UCSD-AML1 (cell line): ENCODE data around the gene CASZ1.

Experiments
- DNase-seq: peaks from one replicate; lab custom pipeline; 2025; ENCODE audit not compliant: unreplicated experiment; lab: John Stamatoyannopoulos, UW

The CASZ1 gene

DNA sequence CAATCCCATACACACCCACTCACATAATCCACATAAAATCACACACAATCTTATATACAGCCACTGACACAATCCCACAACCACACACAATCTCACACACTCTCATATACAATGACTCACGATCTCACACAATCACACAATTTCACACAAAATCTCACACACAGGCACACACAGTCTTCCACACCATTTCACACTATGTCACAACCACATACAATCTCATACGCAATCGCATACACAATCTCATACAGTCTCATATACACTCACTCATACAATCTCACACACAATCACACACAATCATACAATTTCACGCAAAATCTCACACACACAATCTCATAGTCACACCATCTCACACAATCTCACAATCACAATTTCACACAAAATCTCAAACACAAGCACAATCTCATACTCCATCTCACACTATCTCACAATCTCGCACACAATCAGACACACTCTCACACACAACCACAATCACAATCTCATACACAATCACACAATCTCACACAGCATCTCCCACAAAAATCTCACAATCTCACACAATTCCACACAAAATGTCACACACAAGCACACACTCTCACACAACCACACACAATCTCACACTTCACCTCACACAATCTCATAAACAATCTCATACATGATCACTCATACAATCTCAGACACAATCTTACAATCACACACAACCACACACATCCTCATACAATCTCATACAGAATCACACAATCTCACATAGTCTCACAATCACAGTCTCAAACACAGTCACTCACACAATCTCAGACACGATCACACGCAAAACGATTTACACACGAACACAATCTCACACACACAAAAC lies 18.5 kb downstream of the CASZ1 start:
- DNase-seq: no peak

DNA sequence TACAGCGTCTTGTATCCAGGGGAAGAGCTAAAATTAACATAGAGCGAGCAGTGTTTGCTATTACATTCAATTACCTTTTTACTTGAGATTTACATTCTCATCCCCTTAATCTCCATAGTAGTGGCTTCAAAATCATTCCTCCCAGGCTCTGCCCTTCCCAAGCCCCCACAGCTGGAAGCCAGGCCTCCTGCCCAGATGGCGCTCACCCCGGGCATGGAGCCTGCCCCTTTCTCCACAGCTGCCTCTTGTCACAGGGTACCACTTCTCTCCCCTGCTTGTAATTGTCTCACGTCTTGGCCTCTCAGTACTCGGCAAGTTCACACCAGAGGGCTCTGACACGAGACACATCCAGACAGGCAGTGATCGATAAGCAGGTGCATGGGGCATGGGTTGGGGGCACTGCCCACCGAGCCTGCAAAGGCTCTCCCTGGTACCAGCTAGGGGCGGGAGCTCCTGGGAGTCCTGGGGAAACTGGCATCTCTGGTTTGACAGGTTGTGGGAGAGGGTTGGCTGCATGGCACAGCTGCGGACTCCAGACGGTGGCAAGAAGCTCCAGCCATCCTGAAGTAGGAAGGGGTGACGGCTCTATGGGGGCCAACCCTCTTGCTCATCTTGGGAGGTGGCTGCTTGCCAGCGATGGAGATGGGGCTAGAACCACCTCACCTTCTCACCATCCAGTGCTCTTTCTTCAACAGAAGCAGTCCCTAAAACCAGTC lies 20.1 kb downstream of the CASZ1 start:
- DNase-seq: no peak

DNA sequence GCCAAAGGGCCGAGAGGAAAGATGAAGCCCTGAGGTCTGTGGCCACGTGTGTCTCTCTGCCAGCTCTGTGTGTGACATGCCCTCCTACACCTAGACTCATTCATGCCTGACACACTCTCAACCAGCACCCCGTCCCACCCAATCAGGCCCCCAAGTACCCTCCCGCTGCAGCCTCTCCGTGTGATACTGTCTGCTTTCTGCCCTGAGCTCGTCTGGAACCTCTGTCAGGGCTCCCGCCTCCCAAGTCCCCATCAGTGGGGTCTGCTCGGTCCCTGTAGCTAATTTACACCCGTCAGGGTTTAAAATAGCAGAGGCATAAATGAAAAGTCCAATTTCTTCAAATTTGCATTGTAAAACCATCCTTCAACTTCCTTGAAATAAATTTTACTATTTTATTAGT lies 20.7 kb downstream of the CASZ1 start:
- DNase-seq: no peak

DNA sequence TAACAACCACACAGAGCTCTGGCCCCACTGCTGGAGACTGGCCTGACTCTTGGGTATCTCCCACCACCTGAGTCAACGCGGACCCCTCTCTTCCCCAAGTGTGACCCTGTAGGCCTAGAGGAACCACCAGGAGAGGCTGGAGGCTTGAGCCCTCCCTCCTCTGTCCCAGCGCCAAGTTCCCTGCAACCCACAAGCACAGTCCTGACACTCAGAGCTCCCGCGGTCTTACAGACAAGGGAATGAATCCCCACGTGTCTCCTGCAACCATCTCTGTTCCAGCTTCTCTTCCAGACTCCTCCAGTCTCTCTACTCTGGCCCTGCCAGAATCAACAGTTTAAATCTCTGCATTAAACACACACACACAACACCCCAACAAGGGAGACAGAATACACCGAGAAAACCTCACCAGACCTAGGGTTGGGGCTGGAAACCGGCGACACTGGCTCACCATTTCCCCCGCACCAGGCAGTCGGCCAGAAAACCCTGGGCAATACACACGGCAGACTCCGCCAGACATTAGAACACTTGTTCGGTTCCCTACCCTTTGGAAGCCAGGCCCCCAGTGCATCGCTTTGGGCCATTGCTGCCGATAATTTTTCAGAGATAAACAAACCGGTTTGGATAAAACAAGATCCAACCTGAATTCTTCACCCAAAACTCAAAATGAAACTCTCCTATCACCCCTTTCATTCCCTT lies 21.7 kb downstream of the CASZ1 start:
- no peak for DNase-seq

DNA sequence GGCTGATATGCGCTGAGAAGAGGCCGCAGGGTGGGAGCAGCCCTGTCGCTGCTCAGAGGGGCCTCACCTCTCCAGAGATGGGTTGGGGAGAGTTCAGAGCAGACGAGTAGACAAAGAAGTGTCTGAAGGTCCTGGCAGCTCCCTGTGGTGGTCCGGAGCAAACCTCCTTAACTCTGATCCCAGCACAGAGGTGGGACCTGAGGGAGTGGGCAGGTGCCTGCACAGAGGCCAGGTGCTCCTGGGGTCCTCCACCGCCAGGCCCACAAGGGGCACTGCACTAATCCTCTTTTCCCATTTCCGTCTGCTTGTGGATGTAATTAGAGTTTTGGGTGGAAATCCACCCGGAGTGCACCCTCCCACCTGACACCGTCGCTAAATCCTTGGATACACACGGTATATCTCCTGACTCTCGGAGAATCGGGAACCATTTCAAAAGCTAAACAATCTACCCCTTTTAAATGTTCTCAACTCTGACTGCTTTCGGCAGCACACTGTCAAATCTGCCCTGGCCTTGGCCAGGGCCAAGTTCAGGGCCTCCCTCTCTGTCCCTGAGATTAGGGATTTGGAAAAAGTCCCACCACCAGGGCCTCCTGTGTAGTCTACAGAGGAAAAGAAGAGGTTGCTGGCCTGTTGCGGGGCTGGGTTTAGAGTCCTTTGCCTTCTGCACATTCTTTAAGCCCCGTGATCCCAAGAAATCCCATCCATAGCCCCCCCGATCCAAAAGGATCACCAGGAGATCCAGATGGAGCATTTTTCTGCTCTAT lies 22.4 kb downstream of the CASZ1 start:
- DNase-seq: no peak

DNA sequence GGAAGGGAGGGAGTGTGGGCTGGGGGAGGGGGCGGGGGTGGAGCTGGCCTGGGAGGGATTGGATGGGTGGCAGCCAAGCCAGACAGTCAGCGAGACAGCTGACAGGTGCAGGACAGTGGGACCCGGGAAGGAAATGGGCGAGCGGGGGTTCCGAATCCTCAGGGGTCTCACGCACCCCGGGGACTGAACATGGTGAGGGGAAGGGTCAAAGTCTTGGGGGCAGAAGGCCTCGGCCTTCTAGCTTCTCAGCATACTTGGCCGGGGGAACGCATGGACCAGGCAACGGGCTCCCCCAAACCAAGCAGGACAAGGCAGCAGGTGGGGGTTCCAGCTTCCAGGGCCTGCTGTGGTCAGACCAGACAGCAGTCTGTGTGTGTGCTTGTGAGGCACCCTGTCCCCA lies 23.1 kb downstream of the CASZ1 start:
- no peak for DNase-seq

DNA sequence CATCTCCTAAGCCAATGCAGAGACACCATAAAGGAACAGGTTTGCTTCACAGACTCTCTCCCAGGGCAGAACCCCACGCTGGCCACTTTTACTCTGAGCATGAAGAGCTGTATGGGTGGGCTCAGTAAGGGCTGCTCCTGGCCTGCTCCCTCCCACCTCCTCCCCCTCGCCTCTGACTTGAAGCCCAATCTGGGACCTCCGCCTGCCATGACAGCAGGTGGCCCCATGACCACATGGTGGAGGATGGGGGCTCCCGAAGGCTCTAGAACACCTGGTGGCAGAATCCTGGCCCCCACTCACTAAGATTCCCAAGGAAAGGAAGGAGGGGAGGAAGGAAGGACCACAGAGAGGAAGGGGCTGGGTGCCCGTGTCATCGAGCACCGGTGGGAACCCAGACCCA lies 23.7 kb downstream of the CASZ1 start:
- DNase-seq: no peak

DNA sequence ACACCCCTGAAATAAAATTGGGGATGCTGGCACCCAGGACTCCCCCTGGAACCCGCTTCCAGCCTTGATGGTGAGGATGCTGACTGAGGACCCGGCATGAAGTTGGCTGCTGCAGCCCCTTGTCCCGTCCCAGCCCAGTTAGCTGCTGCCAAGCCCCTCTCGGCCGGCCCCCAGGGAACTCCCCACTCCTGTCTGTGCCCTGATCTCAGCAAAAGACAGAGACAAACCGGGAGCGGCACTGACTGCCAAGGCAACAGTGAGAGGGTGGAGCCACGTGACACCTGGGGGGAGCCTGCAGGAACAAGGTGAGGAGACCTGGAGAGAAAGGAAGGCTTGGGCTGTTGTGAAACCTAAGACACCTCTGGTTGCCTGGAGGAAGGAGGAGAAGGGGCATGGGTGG lies 24.7 kb downstream of the CASZ1 start:
- no peak for DNase-seq

DNA sequence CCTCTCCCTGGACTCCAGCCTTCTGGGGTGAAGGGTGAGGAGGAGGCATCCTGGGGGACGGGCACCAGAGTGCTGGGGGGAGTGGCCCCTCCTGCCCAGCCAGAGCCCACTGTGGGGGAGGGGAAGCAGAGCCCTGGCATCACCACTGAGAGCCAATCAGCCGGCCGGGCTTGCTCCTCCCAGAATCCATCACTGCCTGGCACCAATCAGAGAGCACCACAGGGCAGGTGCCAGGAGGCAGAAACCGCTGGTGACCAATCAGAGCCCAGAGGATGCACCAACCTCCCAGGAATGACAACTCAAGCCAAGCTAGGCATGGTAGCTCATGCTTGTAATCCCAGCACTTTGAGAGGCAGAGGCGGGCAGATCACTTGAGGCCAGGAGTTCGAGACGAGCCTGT lies 27.9 kb downstream of the CASZ1 start:
- no peak for DNase-seq

DNA sequence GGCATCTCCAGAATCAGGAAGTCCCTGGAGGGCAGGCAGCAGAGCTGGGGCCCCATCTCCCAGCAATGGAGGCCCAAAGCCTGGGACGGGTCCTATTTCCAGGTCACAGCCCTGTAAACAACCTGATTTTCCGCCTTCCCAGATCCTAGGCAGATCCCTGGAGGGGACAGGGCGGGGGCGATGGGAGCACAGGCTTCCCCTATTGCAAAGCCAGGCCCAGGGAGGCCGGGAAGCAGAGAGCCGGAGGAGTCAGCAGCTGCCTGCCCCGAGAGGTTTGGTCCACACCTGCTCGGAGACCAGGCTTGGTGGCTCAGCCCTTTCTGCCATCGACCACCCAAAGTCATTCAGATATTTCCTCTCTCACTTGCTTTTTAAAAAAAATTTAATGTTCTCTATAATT lies 29.2 kb downstream of the CASZ1 start:
- no peak for DNase-seq

DNA sequence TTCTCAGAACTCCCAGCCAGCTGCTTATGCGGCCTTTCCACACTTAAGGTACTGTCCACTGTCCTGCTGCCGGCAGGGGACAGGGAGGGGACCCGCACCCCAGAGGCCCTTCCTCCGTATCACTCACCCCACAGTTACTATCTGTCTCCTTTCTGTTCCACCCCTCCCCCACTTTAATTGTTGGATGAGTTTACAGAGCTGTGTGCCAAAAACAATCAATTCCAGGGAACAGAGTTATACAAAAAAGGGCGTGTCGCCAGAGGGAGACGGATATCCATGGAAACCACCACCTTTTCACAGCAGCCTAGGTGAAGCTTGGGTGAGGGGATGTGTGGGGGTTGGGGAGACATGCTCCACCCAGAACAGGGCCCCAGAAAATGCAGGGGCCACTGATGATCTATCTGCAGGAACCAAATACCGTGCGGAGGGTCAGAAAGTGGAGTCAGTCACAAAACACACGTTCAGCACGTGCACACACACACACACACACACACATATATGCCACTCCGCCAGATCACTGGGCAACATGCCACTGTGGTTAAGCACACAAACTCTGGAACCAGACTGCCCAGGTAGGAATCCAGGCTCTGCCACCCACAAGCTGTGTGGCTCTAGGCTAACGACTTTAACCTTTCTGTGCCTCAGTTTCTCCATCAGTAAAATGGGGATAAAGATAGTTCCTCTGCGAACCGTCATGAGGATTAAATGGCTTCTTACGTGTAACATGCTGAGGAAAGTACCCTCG lies 30.5 kb downstream of the CASZ1 start:
- no peak for DNase-seq

DNA sequence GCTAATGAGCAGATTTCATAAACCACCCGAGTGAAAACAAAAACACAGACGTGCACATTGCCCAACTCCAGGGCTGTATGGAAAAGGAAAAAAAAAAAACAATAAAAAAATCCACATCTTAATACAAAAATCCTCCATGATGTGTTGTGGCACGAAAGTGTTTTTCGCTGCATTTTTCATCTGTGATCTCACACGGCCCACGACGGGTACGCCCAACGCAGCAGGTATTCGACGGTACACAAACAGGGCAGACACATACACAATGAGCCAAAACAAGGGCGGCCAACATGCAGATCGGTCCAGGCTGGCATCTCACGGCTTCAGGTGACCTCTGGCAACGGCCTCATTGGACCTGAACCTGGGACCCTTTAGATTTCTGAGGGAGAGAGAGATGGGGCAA lies 31.1 kb downstream of the CASZ1 start:
- no peak for DNase-seq

DNA sequence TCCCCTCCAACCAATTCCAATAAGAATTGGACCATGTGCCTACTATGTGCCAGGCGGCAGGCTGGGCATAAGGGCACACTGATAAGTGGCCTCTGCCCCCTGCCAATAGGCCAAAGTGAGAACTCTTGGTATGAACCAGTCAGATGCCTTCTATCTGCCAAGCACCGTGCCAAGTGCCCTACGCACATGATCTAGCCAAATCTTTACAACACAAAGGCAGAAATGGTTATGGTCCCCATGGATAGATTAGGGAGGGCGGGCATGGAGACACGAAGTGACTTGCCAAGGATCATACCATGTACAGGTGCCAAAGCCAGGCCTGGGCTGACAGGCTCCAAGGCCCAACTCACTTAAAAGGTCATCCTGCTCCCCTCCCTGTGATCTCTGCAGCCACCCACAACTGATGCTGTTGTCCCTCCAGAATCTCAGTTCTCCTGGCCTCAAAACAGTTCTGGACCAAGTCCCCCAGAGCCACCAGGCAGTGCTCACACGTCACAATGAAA lies 32.1 kb downstream of the CASZ1 start:
- DNase-seq: no peak

DNA sequence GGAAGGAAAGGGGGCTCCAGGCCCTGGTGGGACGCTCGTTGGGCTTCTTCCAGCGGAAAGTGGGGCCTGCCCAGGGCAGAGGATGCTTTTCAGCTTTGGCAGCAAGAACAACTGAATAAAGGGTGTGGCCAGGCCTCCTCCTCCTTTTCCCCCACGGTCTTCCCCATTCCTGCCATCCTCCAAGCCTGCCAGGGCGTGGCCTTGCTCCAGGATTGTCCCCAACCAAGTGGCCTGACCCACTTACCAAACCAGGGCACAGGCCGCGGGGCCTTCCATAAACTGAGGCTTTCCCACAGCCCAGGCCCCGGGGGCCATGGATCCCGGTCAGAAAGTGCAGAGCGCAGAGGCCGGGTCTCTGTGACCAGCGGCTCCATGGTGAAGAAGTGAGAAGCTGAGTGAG lies 33.6 kb downstream of the CASZ1 start:
- DNase-seq: no peak

DNA sequence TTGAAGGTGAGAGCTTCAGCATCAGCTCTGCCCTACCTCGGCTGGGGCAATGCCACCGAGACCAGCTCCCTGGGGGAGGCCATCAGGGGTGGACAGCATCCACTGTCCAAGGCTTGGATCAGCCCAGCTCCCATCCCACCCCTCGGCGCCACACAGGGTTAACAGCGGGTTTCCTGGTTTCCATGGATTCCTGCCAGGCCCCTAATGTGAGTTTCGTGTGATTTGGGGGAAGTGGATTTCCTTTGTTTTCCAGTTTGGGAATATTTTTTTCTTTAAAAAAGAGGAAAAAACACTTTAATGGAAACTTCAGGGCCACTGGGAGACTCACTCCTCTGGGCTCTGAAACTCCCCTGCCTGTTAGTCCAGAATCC lies 34.3 kb downstream of the CASZ1 start:
- no peak for DNase-seq

DNA sequence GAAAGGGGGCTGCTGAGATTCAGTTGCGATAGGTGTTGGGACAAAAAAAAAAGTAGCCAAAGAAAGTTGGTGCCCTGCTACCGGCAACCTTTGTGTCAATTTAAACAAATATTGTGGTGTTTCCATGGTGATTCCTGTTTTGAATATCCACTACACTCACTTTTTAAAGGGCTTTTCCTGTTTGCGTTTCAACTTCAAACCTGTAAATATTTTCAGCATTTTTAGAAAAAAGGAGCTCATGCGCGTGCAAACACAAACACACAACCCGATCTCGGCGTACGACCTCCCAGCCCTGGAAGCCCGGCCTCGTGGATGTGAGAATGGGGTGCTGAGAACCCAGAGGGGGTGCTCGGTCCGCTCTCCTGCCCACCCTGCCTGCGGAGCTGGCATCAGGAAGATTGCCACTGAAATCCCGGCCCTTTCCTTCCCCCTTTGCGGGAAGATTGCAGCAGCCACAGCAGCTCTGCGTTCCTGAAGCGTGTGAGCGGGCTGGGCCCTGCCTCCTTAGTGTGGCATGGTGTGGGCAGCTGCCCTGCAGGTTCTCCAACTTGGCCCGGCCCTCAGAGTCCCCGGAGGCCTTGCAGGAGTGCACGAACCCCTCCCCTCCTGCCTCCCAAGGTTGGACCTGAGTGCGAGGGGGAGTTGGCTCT lies 34.8 kb downstream of the CASZ1 start:
- DNase-seq: no peak

DNA sequence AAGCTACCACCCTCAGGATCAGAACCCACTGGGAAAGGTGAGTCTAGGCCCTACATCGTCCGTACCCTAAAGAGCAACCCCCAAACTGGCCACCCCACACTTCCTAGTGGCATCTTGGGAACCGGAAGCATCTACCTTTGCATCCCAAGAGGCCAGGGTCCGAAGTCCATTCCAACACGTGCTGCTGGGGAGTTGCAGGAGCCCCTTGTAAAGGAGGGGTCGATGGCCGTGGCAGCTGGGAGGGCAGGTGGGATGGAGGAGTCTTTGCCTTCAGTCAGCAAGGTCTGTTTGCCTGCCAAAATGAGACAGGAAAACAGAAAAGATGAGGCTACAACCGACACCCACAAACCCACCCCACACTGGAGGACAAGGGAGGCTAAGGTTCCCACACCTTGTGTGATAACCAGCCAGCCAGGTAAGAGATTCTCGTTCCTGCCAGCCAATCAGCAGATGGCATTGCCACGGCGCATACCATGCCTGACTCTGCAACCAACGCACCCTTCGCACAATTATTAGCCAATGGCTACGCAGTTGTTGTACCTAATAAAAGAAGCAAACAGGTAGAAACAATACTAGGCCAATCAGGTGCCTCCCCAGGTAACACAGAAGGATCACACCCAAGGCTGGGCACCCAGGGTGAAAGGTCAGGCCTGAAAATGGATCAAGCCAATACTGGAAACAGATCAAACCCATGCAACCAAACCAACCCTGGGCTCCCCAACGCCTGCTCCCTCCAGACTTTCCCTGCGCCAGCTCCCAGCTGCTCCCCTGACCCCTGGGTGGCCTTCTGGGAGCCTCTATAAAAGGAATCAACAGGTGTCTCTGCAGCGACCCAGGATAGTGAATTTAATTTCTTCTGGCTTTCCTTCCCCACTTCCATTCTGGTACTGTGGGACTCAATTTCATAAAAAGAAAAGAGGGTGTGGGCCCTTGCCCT lies 35.6 kb downstream of the CASZ1 start:
- no peak for DNase-seq

DNA sequence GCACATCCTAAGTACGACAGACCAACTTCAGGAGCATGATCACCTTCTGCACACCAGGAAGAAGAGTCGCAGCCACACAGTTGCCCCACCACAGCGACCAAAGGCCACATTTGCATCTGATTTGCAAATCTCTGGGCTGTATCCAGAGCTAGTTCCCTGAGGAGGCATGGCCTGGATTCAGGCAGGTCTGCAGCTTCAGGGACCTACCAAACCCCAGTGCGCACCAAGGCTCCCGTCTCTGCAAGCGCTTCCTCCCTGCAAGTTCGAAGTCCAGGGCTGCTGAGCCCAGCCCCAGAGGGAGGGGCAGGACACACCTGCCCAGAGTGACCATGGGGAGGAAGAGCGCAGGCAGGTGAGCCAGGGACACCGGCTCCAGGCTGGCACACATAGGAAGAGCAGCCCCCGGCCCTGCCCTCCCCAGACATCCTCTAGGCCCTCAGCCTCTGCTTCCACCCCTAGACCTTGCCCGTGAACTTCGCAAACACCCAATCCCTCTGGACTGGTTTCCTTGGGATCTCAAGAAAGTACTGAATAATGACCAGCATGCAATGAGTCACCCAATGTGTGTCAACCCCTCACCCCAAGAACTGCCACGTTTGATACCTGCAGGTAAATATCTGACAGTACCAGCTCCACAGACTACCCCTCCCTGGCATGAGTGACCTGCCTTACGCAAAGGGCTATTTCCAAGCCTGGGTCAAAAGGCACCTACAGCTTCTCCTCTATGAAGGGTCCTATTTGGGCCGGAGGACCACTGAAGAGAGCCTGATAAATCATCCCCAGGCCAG lies 36.8 kb downstream of the CASZ1 start:
- no peak for DNase-seq
